GM18505 (cell line): ENCODE results near the gene CUL9.

Experiments
- ATAC-seq: cut with Tn5 transposase; IDR thresholded peaks from one replicate; pipeline ENCODE4 v1.9.1; 2021; ENCODE audit not compliant: unreplicated experiment
- POLR2A ChIP-seq: IDR thresholded peaks from 4 replicates; pipeline ENCODE4 v1.6.1; 2011; ENCODE audit warnings: borderline replicate concordance; ENCODE audit not compliant: insufficient read depth, insufficient read length; ENCODE audit errors: extremely low read depth

CUL9 gene

DNA sequence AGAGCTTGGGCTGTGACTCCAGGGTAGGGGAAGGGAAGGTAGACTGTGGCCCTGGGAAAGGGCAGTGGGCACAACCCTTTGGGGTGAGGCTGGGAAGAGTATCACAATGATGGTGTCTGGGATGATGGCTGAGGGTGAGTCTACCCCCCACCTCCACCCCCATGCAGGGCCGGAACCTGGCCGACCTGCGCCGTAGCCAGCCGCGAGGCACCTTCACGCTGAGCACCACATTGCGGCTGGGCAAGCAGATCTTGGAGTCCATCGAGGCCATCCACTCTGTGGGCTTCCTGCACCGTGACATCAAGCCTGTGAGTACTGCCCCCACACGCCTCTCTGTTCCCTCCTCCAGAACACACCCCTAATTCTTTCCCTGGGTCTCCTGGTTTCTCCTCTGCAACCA, 71.4 kb downstream of the CUL9 start:
- no peak for TF ChIP-seq POLR2A
- no peak for ATAC-seq

GRCh38 chr6:43254138-43254817, 72.3 kb downstream of the CUL9 start:
- no peak for TF ChIP-seq POLR2A
- no peak for ATAC-seq

DNA sequence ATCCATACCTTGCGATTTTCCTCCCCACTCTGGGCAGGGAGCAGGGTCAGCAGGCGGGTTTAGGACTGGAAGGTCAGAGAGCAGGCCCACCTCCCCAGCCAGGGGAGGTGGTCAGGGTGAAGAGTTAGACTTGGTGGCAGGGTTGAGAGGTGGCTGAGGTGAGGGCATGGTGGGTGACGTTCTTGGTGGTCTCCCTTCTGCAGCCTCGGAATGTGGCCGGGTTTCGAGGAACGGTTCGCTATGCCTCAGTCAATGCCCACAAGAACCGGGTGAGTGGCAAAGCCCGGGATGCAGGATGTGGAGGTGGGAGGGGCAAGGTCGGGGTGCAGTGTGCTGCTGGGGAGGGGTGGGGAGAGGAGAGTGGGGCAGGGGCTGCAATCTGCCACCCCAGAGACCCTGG, 72.8 kb downstream of the CUL9 start:
- no peak for ATAC-seq
- TF ChIP-seq POLR2A: no peak

DNA sequence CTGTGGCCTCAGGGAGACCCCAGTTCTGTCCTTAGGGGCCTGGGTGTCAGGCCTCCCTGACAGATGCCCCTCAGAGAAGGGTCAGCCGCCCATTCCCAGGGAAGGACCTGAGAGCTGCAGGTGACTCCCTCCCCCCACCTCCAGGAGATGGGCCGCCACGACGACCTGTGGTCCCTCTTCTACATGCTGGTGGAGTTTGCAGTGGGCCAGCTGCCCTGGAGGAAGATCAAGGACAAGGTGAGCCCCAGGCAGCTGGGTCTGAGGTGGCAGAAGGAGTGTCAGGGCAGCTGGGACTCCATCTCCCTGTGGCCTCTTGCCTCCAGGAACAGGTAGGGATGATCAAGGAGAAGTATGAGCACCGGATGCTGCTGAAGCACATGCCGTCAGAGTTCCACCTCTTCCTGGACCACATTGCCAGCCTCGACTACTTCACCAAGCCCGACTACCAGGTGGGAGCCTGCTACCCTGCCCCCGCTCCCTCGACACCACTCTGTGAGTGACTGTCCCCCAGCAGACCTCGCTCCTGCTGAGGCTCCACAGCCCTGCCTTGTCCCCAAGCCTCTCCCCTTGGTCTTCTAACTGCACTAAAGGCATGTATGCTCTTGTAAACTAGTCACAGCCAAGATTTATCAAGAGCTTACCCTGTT, 73.5 kb downstream of the CUL9 start:
- ATAC-seq: no peak
- TF ChIP-seq POLR2A: no peak

DNA sequence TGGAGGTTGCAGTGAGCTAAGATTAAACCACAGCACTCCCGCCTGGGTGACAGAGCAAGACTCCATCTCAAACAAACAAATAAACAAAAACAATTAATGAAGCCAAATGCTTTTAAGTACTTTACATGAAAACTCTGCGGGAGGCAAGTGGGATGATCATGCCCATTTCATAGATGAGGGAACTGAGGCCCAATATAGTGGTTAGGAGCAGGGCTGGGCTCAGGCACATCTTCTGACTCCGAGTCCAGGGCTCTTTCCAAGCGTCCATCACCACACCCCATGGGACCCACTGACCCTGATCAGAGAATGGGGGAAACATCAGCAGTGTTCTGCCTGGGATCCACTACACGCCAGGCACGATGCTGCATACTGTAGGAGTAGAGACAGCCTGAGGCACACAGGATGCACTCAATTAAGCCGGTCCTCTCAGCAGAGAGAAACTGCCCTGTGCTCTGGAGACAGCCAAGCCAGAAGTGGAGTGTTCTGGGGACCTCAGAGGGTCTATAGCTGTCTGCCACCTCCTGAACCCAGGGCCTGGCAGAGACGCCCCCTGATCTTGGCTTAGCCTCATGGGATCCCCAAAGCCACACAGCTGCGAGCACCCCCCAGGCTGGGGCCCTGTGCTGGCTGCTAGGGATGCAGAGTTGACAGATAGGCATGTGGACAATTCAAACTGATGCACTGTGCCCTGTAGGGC, 74.8 kb downstream of the CUL9 start:
- no peak for TF ChIP-seq POLR2A
- no peak for ATAC-seq

GRCh38 chr6:43257367-43258145, 75.6 kb downstream of the CUL9 start:
- no peak for TF ChIP-seq POLR2A
- no peak for ATAC-seq

DNA sequence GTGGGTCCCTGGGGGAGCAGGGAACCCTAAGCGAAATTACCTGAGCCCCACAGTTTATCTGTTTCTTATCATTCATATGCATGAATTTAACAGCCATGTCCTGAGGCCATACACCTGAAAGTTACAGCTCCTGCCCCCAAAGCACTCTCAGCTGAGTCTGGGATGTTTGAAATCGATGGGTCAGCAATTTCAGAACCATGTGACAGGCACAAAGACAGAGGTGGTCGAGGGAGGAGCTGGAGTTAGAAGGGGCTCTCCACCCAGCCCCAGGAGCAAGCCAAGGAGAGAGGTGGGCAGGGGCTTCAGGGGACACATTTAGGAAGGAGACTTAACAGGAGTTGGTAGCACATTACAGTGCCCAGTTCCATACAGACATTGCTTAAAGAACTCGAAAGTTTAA, 76.2 kb downstream of the CUL9 start:
- no peak for ATAC-seq
- TF ChIP-seq POLR2A: no peak

DNA sequence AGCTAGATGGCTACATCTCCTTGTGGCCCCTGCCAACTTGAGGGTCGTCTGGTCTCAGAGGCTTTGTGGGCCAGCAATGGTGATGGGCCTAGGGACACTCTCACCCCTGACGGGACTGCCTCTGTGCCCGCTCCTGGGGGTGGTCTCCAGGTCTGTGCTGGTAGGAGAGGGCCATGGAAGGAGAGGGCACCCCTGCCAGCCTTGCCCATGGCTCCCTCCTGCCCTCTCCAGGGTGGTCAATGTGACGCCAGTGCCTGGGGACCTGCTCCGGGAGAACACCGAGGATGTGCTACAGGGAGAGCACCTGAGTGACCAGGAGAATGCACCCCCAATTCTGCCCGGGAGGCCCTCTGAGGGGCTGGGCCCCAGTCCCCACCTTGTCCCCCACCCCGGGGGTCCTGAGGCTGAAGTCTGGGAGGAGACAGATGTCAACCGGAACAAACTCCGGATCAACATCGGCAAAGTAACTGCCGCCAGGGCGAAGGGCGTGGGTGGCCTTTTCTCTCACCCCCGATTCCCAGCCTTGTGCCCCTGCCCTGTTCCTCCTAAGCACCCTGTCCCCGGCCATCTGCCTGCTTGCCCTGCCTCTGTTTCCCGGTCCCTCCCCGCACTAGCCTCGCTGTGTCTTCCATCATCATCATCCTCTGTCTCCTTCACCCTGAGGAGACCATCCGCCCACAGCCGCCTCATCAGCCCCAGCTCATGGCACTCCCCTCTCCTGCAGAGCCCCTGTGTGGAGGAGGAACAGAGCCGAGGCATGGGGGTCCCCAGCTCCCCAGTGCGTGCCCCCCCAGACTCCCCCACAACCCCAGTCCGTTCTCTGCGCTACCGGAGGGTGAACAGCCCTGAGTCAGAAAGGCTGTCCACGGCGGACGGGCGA, 77.1 kb downstream of the CUL9 start:
- TF ChIP-seq POLR2A: no peak
- ATAC-seq: no peak

- no peak for TF ChIP-seq POLR2A
- ATAC-seq: no peak
Measured at GRCh38 chr6:43260791-43261190, 78.8 kb downstream of the CUL9 start.

- TF ChIP-seq POLR2A: no peak
Measured at GRCh38 chr6:43261198-43261597, 79.2 kb downstream of the CUL9 start.

GRCh38 chr6:43262000-43262779, 80.2 kb downstream of the CUL9 start:
- no peak for TF ChIP-seq POLR2A
- no peak for ATAC-seq

More at GRCh38 chr6:43261198-43261597, 79.2 kb downstream of the CUL9 start:
- ATAC-seq: no peak

GRCh38 chr6:43262780-43263313, 80.9 kb downstream of the CUL9 start:
- no peak for TF ChIP-seq POLR2A
- no peak for ATAC-seq
